K562 (cell line): ENCODE data around the gene FGF22. TPM values are rescaled to one million over a fixed set of nuclear protein-coding genes. Genes with fewer than 3 reads are reported as not detected.

ENCODE experiments used
- ATAC-seq: fragments of 200-7000 bp; cut with Tn5 transposase; 3 replicates; pipeline ENCODE4 v1.9.1; 2020; ENCODE audit warnings: moderate library complexity
- BruUV-seq: library from RNA; stranded (reverse); fragments of 400-500 nt; replicated peaks from 2 replicates; lab custom pipeline; 2021; lab: Mats Ljungman, UMichigan
- CTCF ChIA-PET: fragments of 300-600 bp; formaldehyde crosslinking; extraction: SDS; loops from one replicate; lab custom pipeline; 2021; ENCODE audit warnings: low intra/inter-chr PET ratio; lab: Yijun Ruan, JAX
- POLR2A ChIA-PET: fragments of 300-600, 350-650 bp; sonication (Branson Sonifier 250); formaldehyde crosslinking; extraction: SDS; loops from one replicate; lab custom pipeline; 2021; ENCODE audit warnings: antibody characterized with exemption, inconsistent platforms; lab: Yijun Ruan, JAX
- DNase-seq, 4 experiments: peaks; one replicate each; pipeline versions ENCODE4 v3.0.0 to v3.0.0-alpha.2; 2011 to 2018; ENCODE audit warnings: low spot score in 3 of 4, mixed read lengths in 3 of 4; ENCODE audit errors: extremely low read depth in 1 of 4
- FAIRE-seq: peaks from 2 replicates; lab custom pipeline; 2011; peaks lifted over from hg19 to GRCh38; lab: Jason Lieb, UNC
- H2AFZ ChIP-seq: 2 replicates; pipeline ENCODE4 v1.6.0; 2011; ENCODE audit warnings: low read depth, low read length, control low read depth, inconsistent platforms
- H3K27ac ChIP-seq: fragments of 200-600 bp; 3 replicates; pipeline ENCODE4 v1.8.0; 2011; ENCODE audit warnings: low read depth, mild to moderate bottlenecking, control low read depth, inconsistent platforms, low read length, moderate library complexity, mixed read lengths; ENCODE audit errors: extremely low read depth
- H3K27me3 ChIP-seq, 2 experiments: fragments of 300-600 bp in 1 of 2; 2 replicates in 1 of 2; 3 replicates in 1 of 2; pipeline versions ENCODE4 v1.6.0 to v1.8.0; 2011; ENCODE audit warnings: inconsistent platforms in 2 of 2, low read length in 2 of 2, mild to moderate bottlenecking in 1 of 2, mixed read lengths in 1 of 2, moderate library complexity in 1 of 2; ENCODE audit not compliant: control insufficient read depth in 2 of 2, insufficient read depth in 2 of 2
- H3K36me3 ChIP-seq: fragments of 300-600 bp; 3 replicates; pipeline ENCODE4 v1.8.0; 2011; ENCODE audit warnings: mild to moderate bottlenecking, low read length, inconsistent platforms; ENCODE audit not compliant: control insufficient read depth, insufficient read depth
- H3K4me1 ChIP-seq, 2 experiments: fragments of 200-600 bp in 1 of 2; replicated peaks in 1 of 2; 2 replicates in 1 of 2; 3 replicates in 1 of 2; pipeline versions ENCODE4 v1.5.1 to v1.8.0; 2011; ENCODE audit warnings: inconsistent platforms in 2 of 2, low read length in 2 of 2, mild to moderate bottlenecking in 1 of 2, mixed read lengths in 1 of 2, moderate library complexity in 1 of 2; ENCODE audit not compliant: control insufficient read depth in 2 of 2, insufficient read depth in 2 of 2
- H3K4me2 ChIP-seq: 2 replicates; pipeline ENCODE4 v1.6.1; 2011; ENCODE audit warnings: low read length, control low read depth, inconsistent platforms, mixed read lengths; ENCODE audit not compliant: insufficient read depth
- H3K4me3 ChIP-seq: fragments of 200-600 bp; sonication (generic), shearing (Covaris generic); 2 replicates; pipeline ENCODE4 v1.5.1; 2016; ENCODE audit warnings: control low read depth, inconsistent platforms
- H3K79me2 ChIP-seq: fragments of 200-600 bp; 3 replicates; pipeline ENCODE4 v1.8.0; 2011; ENCODE audit warnings: low read length, inconsistent platforms; ENCODE audit not compliant: control insufficient read depth, insufficient read depth
- H3K9ac ChIP-seq, 2 experiments: 2 replicates each; pipeline versions ENCODE4 v1.6.0 to v1.6.1; 2011; ENCODE audit warnings: low read depth in 2 of 2, low read length in 2 of 2, control low read depth in 1 of 2, inconsistent platforms in 1 of 2, mild to moderate bottlenecking in 1 of 2, mixed read lengths in 1 of 2; ENCODE audit not compliant: insufficient read depth in 1 of 2
- H3K9me1 ChIP-seq: one replicate; pipeline ENCODE4 v1.6.0; 2011; ENCODE audit warnings: inconsistent platforms, mild to moderate bottlenecking, low read length, moderate library complexity; ENCODE audit not compliant: control insufficient read depth, insufficient read depth
- H3K9me3 ChIP-seq: replicated peaks from 2 replicates; pipeline ENCODE4 v1.5.1; 2011; ENCODE audit warnings: low read depth, low read length, inconsistent platforms; ENCODE audit not compliant: control insufficient read depth, insufficient read depth
- H4K20me1 ChIP-seq: replicated peaks from 2 replicates; pipeline ENCODE4 v1.6.1; 2011; ENCODE audit warnings: low read length, inconsistent platforms, mixed read lengths; ENCODE audit not compliant: control insufficient read depth, insufficient read depth
- DNMT1 ChIP-seq: fragments of 450-650 bp; IDR thresholded peaks from 2 replicates; pipeline ENCODE4 v1.6.1; 2016; ENCODE audit warnings: antibody characterized with exemption, mild to moderate bottlenecking
- POLR2G ChIP-seq: fragments of 200-400 bp; formaldehyde crosslinking; IDR thresholded peaks from 2 replicates; pipeline ENCODE4 v1.6.1; 2017; ENCODE audit warnings: low read depth, mild to moderate bottlenecking, antibody characterized with exemption, low read length, moderate library complexity
- RBFOX2 ChIP-seq: fragments of 200-400 bp; formaldehyde crosslinking; IDR thresholded peaks from 2 replicates; pipeline ENCODE4 v1.6.1; 2017; ENCODE audit warnings: low read depth, mild to moderate bottlenecking, low read length, moderate library complexity
- RBM22 ChIP-seq: fragments of 200-400 bp; formaldehyde crosslinking; IDR thresholded peaks from 2 replicates; pipeline ENCODE4 v1.6.1; 2018; ENCODE audit warnings: low read length, low read depth; ENCODE audit not compliant: poor library complexity, severe bottlenecking
- SP2 ChIP-seq: IDR thresholded peaks from 2 replicates; pipeline ENCODE4 v1.6.1; 2011; ENCODE audit warnings: mild to moderate bottlenecking, low read depth, low read length, moderate library complexity; ENCODE audit not compliant: poor library complexity, severe bottlenecking; ENCODE audit errors: extremely low read depth
- TSC22D4 ChIP-seq: fragments of 450-650 bp; IDR thresholded peaks from 2 replicates; pipeline ENCODE4 v1.6.1; 2016; ENCODE audit warnings: missing genetic modification characterization, missing biosample characterization, control low read depth
- WGBS: fragments of 100-300 bp; shearing (Covaris generic); methylation state at CpG from one replicate; pipeline ENCODE4 v1.1.6; 2016; ENCODE audit warnings: low coverage, mixed read lengths; ENCODE audit not compliant: insufficient coverage; ENCODE audit errors: missing lambda C conversion rate; 5-methylcytosine and 5-hydroxymethylcytosine counted together
- in situ Hi-C: fragments of 300-500 bp; cut with MboI; formaldehyde crosslinking; loops from 4 replicates; pipeline ENCODE4 v1.15.0; 2018; ENCODE audit warnings: inconsistent platforms, mixed read lengths
- intact Hi-C: fragments of 100-400 bp; cut with micrococcal nuclease; formaldehyde crosslinking; loops from 2 replicates; pipeline ENCODE4 v1.14.2; 2022
- polyA plus RNA-seq, 8 experiments: library from polyadenylated mRNA; depleted of rRNA in 4 of 8; stranded (reverse) in 5 of 8; unstranded in 3 of 8; fragments of >200 nt; fragmentation: Nextera tagmentation in 2 of 8; fragmentation: Illumina TruSeq in 1 of 8; extraction: Ambion mirVana in 2 of 8; extraction: Trizol in 1 of 8; gene quantifications; 2 replicates each; pipeline versions ENCODE4 v1.2.1 to v1.2.3, GENCODE V29; 2011 to 2014; ENCODE audit warnings: inconsistent platforms in 1 of 8, missing spikeins in 1 of 8
- total RNA-seq, 7 experiments: library from RNA; depleted of rRNA in 6 of 7; stranded (reverse); fragments of >200 nt in 6 of 7; fragmentation: Illumina TruSeq in 2 of 7; extraction: Trizol in 2 of 7; gene quantifications; 2 replicates each; pipeline versions ENCODE4 v1.2.1 to v1.2.3, GENCODE V29; 2011 to 2021; ENCODE audit warnings: low replicate concordance in 1 of 7

The FGF22 gene
- total and polyA plus RNA-seq, 9 of the 15 experiments (the other 6 are each of a cell fraction or from before 2014, with no cell fraction given) = 0.14 to 2.2 (median 0.86) TPM; not detected in 4

- peaks cover 72% of the 10 kb centered on the region; the same call in 2 of the 3 replicates for H3K36me3 ChIP-seq
- H3K4me3 ChIP-seq = no peak overlapping the region
- H3K4me1 ChIP-seq = peaks cover 0 to 17% of the 10 kb centered on the region in 2 experiments; a peak in 2 of 5 replicates
- H4K20me1 ChIP-seq = no peaks in the 10 kb centered on the region
- BruUV-seq = no TSS peak
- no peak overlapping the region for H3K27ac ChIP-seq
- 93% methylated on average over 13 of the region's 58 CpGs for WGBS
- peak; percentile 28; the same call in 1 of the 2 replicates for TF ChIP-seq RBFOX2
- TF ChIP-seq DNMT1 = no peak
- peak; percentile 34 for TF ChIP-seq RBM22
- TF ChIP-seq POLR2G = peak; percentile 44
- no peak for TF ChIP-seq TSC22D4
- TF ChIP-seq SP2 = no peak
- H3K9ac ChIP-seq = no peak overlapping the region
- ChIA-PET POLR2A (no interaction called here), CTCF (no interaction called here)
- intact Hi-C loops (no loop called here), in situ Hi-C loops (no loop called here)
- H2AFZ ChIP-seq = no peak overlapping the region
- H3K79me2 ChIP-seq = no peaks in the 10 kb centered on the region
- ATAC-seq (no peak), FAIRE-seq (no peak), DNase-seq (no peak)
- H3K4me2 ChIP-seq = no peak overlapping the region
- H3K9me3 ChIP-seq = no peaks in the 10 kb centered on the region; the same call in 1 of the 2 replicates
- H3K9me1 ChIP-seq = no peaks in the 10 kb centered on the region
- H3K27me3 ChIP-seq = no peaks in the 10 kb centered on the region
Observed at GRCh38 chr19:616747-617526, 22.7 kb upstream of the FGF22 start.
